Chondrocyte (in vitro differentiated cells): ENCODE data around the gene KCNJ5. TPM values are rescaled to one million over a fixed set of nuclear protein-coding genes. Genes with fewer than 3 reads are reported as not detected.

Experiments
- DNase-seq: peaks from one replicate; pipeline ENCODE4 v3.0.0; 2021; ENCODE audit warnings: mixed read lengths, low spot score
- H3K27ac Mint-ChIP-seq: one replicate; pipeline ENCODE4 v1.8.0; 2021; ENCODE audit warnings: mild to moderate bottlenecking, moderate library complexity, mixed read lengths; ENCODE audit not compliant: unreplicated experiment
- H3K27me3 Mint-ChIP-seq: 2 replicates; pipeline ENCODE4 v1.8.0; 2021; ENCODE audit warnings: low read depth, mixed read lengths
- H3K36me3 Mint-ChIP-seq: 2 replicates; pipeline ENCODE4 v1.8.0; 2021; ENCODE audit warnings: low read depth, mixed read lengths
- H3K4me1 Mint-ChIP-seq: 2 replicates; pipeline ENCODE4 v1.8.0; 2021; ENCODE audit warnings: low read depth, mild to moderate bottlenecking, mixed read lengths
- H3K4me3 Mint-ChIP-seq: one replicate; pipeline ENCODE4 v1.8.0; 2021; ENCODE audit warnings: mild to moderate bottlenecking, moderate library complexity, mixed read lengths; ENCODE audit not compliant: unreplicated experiment
- H3K9me3 Mint-ChIP-seq: 2 replicates; pipeline ENCODE4 v1.8.0; 2021; ENCODE audit warnings: low read depth, mixed read lengths
- long read RNA-seq: library from polyadenylated mRNA; stranded (forward); transcript quantifications from one replicate; pipeline ENCODE4 v2.0.0, GENCODE V29; 2021
- total RNA-seq: library from RNA; stranded (reverse); gene quantifications from 3 replicates; pipeline ENCODE4 v1.2.1, GENCODE V29; 2021
- TF ChIP-seq, protein P1 (sequence below): fragments of 200-600 bp; sonication (generic); IDR thresholded peaks from 2 replicates; pipeline ENCODE4 v1.5.0; 2021; ENCODE audit warnings: antibody characterized with exemption, mild to moderate bottlenecking, moderate library complexity

Gene KCNJ5
- total RNA-seq = 0.15 to 0.18 TPM in 2 of 3 replicates, not detected in the other
- long read RNA-seq = 0 reads

DNA sequence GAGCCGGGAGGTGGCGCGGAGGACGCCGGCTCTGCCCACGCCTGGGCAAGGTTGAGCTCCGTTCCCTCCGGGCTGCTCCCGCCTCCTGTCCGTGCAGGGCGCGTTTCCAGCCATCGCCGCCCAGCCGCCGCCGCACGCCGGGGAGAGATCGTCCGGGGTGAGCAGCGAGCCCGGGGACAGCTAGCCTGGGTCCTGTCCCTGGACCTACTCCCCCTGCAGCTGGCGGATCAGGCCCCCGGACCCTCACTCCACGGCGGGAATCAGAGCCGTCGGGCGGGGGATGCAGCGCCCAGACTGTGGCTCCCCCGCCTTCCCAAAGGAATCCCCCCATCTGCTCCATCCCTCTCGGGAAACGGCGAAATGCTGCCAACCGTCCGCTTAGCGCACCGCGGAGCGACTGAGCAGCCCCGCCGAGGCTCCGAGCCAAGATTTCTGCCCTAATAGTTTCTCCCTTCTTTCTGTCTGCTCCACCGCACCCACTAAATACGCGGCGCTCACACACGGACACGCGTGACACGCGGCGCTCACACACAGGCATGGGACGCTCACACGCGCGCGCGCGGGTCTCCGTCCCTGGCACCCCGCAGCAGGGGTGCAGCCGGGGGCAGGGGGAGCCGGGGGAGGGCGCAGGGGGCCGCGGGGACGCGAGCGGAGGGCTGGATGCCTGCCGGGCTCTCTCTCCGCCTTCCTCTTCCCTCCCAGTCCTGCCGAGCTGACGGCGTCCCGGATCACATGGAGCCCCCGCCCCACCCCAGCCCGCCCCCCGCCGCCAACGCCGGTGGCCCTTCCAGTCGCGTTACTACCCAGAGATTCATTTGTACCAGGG is at the start of gene KCNJ5:
TSS of gene KCNJ5 (plus strand) at position 814 of the 826 bp plus-strand sequence. CDS start 19,918 bp downstream, outside the sequence.
- Mint-ChIP-seq H3K27me3 (peaks cover 32% of the 10 kb centered on the region), H3K36me3 (no peaks in the 10 kb centered on the region), H3K4me1 (no peaks in the 10 kb centered on the region), H3K27ac (no peak within 1 kb of the TSS), H3K9me3 (no peaks in the 10 kb centered on the region), H3K4me3 (peak within 1 kb of the TSS; percentile 73)
- TF ChIP-seq, protein P1, sequence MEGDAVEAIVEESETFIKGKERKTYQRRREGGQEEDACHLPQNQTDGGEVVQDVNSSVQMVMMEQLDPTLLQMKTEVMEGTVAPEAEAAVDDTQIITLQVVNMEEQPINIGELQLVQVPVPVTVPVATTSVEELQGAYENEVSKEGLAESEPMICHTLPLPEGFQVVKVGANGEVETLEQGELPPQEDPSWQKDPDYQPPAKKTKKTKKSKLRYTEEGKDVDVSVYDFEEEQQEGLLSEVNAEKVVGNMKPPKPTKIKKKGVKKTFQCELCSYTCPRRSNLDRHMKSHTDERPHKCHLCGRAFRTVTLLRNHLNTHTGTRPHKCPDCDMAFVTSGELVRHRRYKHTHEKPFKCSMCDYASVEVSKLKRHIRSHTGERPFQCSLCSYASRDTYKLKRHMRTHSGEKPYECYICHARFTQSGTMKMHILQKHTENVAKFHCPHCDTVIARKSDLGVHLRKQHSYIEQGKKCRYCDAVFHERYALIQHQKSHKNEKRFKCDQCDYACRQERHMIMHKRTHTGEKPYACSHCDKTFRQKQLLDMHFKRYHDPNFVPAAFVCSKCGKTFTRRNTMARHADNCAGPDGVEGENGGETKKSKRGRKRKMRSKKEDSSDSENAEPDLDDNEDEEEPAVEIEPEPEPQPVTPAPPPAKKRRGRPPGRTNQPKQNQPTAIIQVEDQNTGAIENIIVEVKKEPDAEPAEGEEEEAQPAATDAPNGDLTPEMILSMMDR = no peak
- no peak for DNase-seq

- Mint-ChIP-seq H3K36me3 (no peaks in the 10 kb centered on the region), H3K4me3 (no peak overlapping the region), H3K4me1 (peaks cover 4% of the 10 kb centered on the region), H3K27ac (no peak overlapping the region), H3K9me3 (no peaks in the 10 kb centered on the region), H3K27me3 (no peaks in the 10 kb centered on the region)
- DNase-seq = no peak
- TF ChIP-seq, protein P1 = no peak
Measured at GRCh38 chr11:128841461-128842072, 49.6 kb upstream of the KCNJ5 start.

- Mint-ChIP-seq H3K27ac (no peak overlapping the region), H3K4me3 (no peak overlapping the region), H3K9me3 (no peaks in the 10 kb centered on the region), H3K4me1 (no peaks in the 10 kb centered on the region), H3K36me3 (no peaks in the 10 kb centered on the region), H3K27me3 (no peaks in the 10 kb centered on the region)
- TF ChIP-seq, protein P1 = no peak
- no peak for DNase-seq
Measured at GRCh38 chr11:128843198-128843785, 47.9 kb upstream of the KCNJ5 start.

DNA sequence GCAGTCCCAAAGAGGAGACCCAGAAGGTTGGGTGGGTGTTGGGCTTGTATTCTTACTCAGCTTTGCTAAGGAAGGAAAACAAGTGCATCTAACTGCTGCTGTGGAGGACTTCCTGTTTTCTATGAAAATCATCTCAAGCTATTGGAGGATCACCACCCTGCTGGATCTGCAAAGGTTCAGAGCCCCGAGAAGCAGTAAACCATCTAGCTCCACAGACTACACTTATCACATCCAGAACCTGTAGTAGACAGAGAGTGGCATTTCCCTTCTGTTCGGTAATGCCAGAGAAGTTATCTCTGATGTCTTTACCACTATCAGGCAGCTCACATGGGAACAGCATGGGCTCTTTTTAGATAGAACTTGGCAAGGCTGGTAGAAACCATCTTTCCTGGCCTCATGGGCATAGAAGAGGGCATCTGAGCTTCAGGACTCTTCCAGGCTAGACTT is 45.8 kb upstream of the KCNJ5 start:
- H3K27ac Mint-ChIP-seq = no peak overlapping the region
- H3K9me3 Mint-ChIP-seq = no peaks in the 10 kb centered on the region
- no peaks in the 10 kb centered on the region for H3K4me1 Mint-ChIP-seq
- TF ChIP-seq, protein P1 = no peak
- DNase-seq = no peak
- no peaks in the 10 kb centered on the region for H3K27me3 Mint-ChIP-seq
- no peaks in the 10 kb centered on the region for H3K36me3 Mint-ChIP-seq
- no peak overlapping the region for H3K4me3 Mint-ChIP-seq

GRCh38 chr11:128846985-128847384 is 44.2 kb upstream of the KCNJ5 start:
- no peaks in the 10 kb centered on the region for H3K36me3 Mint-ChIP-seq
- H3K9me3 Mint-ChIP-seq = no peaks in the 10 kb centered on the region
- DNase-seq = no peak
- H3K27ac Mint-ChIP-seq = no peak overlapping the region
- H3K27me3 Mint-ChIP-seq = no peaks in the 10 kb centered on the region
- TF ChIP-seq, protein P1 = no peak
- H3K4me1 Mint-ChIP-seq = no peaks in the 10 kb centered on the region
- no peak overlapping the region for H3K4me3 Mint-ChIP-seq
